HuH-7.5 (cell line): ENCODE measurements around the gene GPHN.
A peak's percentile ranks its signal among the peaks of the same experiment; 100 is the strongest.

Experiments
- DNase-seq: peaks from one replicate; pipeline ENCODE4 v3.0.0; 2011; ENCODE audit warnings: low spot score

Gene GPHN

DNA sequence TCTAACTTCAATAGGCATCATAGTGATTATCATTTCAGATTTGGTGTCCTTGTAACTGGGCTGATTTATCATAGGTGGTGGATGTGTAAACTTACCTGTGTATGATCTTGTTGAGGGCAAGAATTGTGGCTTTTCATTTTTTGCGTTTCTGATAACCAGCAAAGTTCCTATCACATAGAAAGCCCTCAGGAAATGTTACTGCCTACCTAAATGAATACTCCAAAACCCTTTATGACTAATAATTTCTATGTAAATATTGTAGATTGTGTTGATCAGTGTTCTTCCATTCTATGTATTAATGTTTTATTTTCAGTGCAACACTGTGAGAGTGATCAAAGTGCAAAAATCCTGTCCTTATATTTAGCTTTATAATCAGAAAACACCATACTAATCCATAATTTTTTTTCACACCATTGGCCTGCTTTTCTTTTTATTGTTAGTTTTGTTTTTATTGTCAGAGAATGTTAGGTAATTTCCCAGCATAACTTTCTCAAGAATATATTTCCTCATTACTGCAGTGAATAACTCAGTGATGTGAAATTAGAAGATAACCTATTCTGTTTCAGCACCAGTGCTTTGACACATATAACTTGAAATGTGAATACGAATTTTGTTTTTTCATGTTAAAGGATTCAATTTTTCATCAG is 94.1 kb downstream of the GPHN start:
- no peak for DNase-seq

DNA sequence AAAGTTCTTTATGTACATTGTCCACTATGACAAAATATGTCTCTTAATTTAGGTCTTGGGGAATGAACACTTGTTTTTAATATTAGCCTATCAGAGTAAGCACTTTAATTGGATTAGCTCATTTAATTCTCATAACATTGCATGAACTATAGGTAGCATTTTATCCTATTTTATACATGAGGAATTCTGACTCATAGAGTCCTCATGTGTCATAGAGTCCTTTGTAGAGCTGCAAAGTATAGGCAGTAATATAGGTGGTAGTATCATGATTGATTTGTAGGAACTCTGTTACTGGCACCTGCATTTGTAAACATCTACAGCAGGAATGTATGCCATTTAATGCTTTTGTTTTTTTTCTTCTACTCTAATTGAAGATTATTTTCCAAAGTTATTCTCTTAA is 96.0 kb downstream of the GPHN start:
- no peak for DNase-seq

DNA sequence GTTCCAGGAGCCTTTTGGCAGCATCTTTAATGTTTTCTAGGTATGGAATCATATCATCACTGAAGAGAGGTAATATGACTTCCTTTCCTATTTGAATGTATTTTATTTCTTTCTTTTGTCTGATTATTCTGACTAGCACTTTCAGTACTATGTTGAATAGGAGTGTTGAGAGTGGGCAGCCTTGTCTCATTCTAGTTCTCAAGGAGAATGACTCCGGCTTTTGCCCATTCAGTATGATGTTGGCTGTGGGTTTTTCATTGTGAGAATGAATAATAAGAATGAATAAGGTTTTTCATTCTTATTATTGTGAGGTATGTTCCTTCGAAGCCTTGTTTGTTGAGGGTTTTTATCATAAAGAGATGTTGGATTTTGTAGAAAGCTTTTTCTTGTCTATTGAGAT is 98.9 kb downstream of the GPHN start:
- DNase-seq: no peak

DNA sequence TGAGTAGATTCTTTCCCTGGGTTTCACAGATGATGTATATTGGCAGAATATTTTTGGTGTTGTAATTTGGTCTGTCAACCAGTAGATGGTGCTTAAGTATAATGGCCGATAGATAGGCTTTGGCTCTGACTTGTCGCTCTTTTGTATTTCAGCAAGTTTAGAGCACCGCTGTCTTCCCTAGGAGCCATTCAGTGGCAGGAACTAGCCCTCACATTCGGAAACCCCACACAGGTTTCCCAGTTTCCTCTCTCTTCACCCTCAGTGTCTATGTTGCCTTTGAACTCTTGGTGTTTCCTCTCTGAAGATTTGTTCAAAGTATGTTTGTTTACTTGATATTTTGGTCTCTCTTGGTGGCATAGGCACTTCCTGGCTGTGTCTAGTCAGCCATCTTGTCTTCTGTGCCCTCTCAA is 102.2 kb downstream of the GPHN start:
- DNase-seq: no peak

DNA sequence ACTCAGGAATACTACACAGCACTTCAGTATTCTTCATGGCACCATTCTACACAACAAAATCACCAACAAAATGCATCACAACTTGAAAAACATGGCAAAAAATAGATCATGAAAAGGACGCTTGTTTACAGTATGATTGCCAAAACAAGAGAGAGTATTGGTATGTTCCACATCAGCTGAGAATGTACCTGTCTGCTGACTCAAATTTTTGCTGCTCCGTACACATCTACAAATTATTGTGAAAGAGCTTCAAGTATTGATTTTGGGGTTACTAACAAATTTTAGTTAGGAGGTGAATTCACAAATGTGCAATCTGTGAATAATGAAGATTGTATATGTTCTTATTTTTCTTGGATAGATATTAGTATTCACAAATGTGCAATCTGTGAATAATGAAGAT is 105.4 kb downstream of the GPHN start:
- no peak for DNase-seq

DNA sequence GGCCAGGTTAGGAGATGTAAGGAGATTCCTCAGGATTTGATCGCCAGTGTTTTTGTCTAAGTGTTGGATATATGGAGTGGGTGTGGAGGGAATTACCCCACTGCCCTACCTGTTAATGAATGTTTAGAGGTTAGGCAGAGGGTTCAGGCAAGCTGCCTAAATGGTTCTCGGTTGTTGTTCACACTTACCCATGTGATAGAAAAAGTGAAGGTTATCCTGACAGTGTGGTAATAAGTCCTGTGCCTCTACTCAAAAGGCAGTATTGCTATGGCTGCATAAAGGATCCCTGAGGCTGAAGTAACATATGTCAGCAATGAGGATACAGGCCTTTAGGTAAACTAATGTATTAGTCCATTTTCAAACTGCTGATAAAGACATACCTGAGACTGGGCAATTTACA is 112.0 kb downstream of the GPHN start:
- DNase-seq: no peak

DNA sequence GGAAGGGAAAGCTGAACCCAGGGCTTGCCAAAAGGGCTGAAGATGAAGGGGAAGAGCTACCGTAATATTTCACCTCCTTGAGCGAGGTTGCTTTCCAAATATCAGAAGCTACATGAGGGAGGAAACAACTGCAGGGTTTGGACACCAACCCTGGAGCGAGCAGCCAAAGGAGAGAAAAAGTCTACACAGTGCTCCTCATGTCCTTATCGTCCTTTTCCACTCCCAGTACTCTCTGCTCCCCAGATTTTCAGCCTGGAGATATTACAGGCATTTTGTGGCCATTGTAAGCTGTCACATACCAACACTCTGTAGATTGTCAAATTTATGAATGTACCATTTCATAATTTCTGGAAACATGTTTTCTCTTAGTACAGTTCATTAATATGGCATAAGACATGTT is 115.9 kb downstream of the GPHN start:
- no peak for DNase-seq

DNA sequence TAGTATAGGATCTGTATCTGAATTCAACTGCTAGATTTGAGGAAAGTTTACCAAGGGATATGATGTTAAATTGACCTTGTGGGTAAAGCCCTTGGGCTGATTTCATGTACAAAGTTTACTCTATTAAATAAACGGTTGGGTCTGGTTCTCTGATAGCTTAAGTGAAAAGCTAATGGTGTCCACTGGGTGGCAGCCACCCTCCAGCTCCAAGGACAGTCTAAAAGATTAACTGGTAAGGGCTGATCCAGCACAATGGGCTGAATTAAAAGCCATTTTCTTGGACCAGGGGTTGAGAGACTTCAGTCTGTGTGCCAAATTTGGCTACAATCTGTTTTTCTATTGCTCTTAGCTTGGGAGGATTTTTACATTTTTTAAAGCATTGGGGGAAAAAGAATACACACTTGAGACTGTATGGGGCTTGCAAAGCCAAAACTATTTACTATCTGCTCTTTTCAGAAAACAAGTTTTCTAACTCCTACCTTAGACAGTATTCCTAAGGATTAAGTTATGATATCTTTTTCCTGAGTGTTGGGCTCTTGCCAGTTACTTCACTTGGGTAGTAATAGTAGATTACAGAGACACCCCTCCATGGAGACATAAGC is 116.5 kb downstream of the GPHN start:
- peak; percentile 28 for DNase-seq

DNA sequence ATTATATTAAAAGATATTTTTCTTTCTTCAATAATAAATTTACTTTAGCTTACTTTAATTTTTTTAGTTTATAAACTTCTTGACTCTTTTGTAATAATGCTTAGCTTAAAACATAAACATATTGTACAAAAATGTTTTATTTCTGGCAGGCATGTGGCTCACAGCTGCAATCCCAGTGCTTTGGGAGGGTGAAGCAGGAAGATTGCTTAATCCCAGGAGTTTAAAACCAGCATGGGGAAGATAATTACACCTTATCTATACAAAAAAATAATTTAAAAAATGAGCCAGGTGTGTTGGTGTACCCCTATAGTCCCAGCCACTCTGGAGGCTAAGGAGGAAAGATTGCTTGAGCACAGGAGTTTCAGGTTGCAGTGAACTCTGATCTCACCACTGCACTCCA is 120.7 kb downstream of the GPHN start:
- DNase-seq: no peak

DNA sequence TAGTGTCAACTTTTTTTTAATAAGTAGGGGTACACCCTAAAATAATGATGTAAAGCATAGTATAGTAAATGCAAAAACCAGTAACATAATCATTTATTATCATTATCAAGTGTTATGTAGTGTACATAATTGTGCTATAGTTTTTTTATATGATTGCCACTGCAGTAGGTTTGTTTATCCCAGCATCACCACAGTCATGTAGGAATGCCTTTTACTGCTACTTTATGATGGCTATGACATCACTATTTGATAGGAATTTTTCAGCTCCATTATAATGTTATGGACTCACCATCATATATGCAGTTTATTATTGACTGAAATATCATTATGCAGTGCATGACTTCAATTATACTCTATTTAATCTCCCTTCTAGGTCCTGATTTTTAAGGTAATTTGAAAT is 121.6 kb downstream of the GPHN start:
- DNase-seq: no peak

DNA sequence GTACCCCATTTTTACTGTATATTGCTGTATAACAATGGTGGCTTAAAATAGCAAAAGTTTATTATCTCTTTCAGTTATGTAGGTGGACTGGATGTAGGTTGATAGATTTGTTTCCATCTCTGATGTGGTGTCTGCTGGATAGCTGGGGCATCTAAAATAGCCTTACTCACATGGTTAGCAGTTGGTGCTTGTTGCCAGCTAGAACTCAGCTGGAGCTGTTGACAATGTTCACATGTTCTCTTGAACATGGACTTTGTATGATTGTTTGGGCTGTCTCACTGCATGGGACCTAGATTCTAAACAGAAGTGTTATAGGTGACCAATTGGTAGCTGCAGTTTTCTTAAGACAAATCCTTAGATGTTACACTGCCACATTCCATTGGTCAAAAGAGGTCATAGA is 126.9 kb downstream of the GPHN start:
- DNase-seq: no peak

DNA sequence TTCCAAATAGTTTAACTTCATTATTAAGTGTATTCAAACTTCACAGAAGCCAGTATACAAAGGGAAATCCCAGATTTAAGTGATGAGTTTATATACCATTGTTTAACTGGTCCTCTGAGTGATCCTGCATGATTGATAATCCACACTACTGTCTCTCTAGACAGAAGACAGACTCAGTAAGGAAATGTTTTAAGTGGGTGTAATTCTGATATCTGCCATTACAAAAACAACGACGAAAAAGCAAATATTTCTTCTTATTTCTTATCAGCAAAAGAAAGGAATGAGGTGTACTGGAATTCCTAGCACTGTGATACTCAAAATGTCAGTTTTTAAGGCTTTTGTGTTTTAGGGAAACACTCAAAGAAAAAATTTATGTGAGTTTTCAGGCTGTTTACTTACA is 127.5 kb downstream of the GPHN start:
- DNase-seq: no peak

DNA sequence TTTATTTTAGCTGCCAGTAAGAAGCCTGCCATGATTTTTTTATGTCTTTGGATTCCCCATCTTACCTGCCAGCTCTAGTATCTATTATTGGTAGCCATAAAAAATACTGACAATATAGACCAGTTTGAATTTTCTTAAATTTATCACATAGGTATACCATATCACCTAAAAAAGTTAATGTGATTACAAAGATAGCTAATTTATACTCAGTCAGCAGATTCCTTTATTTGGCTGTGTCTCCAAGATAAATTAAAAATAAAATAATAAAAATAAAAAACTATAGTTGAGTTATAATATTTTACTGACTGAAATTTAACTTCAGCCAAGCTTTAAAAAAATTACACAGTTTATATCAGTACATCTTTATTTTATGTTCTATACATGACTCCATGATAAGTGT is 128.3 kb downstream of the GPHN start:
- no peak for DNase-seq

DNA sequence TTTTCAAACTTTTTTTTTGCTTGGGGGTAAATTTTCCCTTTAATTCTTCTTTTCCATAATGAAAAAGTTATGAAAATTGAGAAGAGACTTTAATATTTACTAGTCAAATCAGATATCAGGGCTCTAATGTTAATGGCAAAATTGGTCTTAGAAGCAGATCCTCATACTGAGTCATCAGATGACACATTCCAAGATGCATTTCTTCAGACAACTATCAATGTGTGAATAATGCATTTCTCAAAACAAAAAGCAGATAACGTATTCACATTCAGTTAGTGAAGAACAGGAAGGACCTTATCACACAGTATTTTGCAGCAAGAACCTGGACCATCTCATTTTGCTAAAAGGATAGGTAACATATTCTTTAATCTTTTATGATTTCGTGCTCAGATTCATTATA is 130.7 kb downstream of the GPHN start:
- no peak for DNase-seq

DNA sequence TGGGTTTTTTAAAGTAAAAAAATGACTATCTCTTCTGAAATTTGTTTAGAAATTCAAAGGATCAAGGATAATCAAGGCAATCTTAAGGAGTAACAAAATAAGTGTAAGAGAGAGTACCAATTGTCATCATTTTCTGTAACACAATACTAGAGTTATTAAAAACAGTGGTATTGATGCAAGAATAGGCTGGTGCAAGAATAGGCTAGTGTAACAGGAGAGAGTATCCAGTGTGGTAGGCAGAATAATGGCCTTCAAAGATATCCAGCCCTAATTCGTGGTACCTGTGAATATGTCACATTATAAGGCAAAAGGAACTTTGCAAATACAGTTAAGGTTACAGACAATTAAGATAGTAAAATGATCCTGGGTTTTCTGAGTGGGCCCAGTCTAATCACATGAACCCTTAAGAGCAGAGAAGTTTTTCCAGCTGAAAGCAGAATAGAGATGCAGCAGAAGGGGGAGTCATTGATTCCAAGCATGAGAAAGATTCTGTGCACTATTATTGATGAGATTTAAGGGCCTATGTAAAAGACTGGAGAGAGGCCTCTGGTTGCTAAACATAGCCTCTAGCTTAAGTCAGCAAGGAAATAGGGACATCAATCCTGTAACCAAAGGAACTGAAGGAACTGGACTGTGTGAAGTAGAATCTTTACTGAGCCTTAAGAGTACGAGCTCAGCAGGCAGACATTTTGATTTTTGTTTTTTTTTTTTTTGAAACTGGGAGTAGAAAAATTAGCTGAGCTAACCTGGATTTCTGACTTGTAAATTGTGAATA is 134.1 kb downstream of the GPHN start:
- no peak for DNase-seq

DNA sequence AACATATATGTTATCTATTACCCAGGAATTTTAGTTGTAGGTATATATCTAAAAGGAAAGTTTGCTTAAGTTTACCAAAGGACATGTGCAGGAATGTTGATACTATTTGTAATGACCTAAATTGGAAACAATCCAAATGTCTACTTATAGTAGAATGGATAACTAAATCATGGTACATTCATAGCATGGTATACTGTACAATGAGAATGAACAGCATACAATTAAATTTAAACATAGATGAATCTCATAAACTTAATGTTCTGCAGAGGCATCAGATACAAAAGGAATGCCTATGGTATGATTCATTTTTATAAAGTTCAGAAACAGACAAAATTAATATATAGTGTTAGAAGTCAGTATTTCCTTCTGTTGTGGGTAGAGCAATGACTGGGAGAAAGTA is 135.4 kb downstream of the GPHN start:
- no peak for DNase-seq

DNA sequence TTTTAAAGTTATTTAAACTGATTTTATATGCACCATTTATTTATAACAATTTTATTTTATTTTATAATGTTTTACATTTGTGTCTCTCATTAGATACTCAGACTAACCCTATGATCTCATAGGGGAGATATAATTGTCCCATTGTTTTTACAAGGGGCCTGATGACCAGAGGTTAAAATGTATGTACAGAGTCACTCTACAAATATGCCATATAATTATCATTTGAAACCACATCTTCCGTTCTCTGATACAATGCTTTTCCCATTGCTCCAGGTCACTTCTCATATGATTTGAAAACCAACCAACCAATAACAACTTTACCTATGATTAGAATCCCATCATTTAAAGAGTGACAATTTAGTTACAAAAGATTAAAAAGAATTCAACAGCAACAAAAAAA is 137.8 kb downstream of the GPHN start:
- DNase-seq: peak; percentile 3

DNA sequence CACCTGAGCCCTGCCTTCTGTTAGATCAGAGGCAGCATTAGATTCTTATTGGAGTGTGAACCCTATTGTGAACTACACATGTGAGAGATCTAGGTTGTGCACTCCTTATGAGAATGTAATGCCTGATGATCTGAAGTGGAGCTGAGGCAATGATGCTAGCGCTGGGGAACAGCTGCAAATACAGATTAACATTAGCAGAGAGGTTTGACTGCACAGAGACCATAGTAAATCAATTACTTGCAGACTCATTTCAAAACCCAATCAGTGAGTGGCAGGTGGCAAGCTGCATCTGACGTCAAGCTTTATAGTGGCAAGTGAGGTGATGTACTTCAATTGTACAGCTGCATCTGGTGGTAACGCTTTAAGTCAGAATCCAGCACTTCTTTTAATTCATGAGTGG is 141.6 kb downstream of the GPHN start:
- no peak for DNase-seq

DNA sequence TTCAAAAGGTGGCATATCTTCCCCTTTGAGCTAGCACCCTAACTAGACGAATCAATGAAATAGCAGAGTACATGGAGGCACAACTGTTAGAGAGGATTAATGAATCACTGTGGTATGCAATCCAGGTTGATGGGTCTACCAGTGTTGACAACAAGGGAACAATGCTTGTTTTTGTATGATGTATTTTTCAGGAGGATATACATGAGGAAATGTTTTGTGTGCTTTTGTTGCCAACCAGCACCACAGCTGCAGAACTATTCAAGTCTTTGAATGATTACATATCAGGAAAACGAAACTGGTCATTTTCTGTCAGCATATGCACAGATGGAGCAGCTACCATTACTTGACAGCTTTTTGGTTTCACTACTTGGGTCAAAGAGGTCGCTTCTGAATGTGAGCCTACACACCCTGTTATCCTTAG is 142.6 kb downstream of the GPHN start:
- DNase-seq: no peak

DNA sequence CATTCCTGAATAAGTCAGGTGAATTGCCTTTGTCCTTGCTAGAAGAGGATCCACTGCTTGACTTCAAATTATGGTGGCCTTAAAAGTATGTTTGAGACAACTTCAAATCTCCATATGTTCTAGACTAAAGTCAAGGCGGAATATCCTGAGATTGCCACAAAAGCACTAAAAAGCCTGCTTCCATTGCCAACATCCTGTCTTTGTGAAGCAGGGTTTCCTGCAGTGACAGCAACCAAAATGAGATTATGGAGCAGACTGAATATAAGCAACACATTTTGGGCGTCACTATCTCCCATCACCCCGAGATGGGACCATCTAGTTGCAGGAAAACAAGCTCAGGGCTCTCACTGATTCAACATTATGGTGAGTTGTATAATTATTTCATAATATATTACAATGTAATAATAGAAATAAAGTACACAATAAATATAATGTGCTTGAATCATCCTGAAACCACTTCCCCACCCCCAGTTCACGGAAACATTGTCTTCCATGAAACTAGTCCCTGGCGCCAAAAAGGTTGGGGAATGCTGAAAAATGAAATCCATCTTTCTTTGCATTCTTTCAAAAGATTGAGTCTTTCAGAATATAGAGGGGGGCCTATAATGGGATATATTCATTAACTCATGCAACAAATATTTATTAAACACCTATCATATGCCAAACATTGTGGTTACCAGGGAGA is 143.7 kb downstream of the GPHN start:
- no peak for DNase-seq

DNA sequence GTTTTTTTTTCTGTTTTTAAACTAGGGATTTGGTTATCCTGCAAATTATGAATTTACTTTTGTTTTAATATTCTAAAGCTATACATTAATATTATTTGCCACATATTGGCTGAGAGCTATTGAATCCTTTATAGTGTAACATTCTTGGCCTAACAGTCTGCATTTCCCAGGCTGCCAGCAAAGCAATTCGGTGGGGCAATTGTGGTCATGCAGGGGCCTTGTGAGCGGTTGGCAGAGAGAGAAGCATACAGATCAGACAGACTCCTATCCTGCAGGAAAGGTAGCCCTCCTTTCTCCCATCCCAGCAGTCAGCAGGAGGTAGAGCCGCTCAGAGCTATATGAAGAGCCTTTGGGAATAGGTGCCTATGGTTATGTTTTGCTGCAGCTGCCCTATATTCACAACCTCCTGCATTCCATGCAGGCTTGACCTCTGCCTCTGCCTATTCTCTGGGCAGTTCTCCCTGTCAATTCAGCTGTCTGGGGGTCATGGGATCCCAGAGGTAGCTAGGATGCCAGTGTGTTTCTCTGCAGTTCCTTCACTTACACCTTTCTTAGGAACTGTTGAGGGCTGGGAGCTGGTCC is 144.7 kb downstream of the GPHN start:
- no peak for DNase-seq

DNA sequence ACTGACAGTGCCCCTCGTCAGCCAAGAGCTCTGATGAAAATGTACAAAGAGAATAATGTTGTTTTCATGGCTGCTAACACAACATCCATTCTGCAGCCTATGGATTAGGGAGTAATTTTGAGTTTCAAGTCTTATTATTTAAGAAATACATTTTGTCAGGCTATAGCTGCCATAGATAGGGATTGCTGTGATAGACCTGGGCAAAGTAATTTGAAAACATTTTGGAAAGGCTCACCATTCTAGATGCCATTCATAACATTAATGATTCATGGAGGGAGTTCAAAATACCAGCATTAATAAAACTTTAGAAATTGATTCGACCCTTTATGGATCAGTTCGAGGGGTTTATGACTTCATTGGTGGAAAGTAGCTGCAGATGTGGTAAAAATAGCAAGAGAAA is 149.8 kb downstream of the GPHN start:
- no peak for DNase-seq

DNA sequence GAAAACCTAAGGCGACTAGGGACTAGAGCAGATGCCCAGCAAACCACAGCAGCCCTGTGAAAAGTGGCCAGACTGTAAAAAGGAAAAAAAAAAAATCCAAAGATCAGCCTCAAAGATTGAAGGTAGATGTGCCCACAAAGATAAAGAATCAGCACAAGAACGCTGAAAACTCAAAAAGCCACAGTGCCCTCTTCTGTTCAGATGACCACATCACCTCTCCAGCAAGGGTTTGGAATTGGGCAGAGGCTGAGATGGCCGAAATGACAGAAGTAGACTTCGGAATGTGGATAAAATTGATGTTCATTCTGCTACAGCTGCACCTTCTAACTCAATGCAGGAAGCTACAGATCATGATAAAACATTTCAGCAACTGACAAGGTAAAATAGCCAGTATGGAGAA is 154.4 kb downstream of the GPHN start:
- no peak for DNase-seq
